ENCODE measurements around the gene SLIT3. TPM values are rescaled to one million over a fixed set of nuclear protein-coding genes. Genes with fewer than 3 reads are reported as not detected.

The SLIT3 gene
- total and polyA plus RNA-seq, 9 of the 15 experiments (the other 6 are each of a cell fraction or from before 2014, with no cell fraction given): 0.01 to 0.04 TPM; not detected in 7

- CTCF ChIA-PET (ENCODE audit: low intra/inter-chr PET ratio): no interaction called here
- Histone ChIP-seq H3K9ac (ENCODE audit: insufficient read depth in 1 of 2, low read depth in 2 of 2, low read length in 2 of 2) (no peak overlapping the region), H3K27me3 (ENCODE audit: control insufficient read depth in 2 of 2, insufficient read depth in 2 of 2, low read length in 2 of 2) (peaks cover 8 to 24% of the 10 kb centered on the region in 2 experiments; a peak in 3 of 5 replicates), H2AFZ (ENCODE audit: low read depth, low read length) (no peak overlapping the region), H3K79me2 (ENCODE audit: control insufficient read depth, insufficient read depth, low read length) (no peaks in the 10 kb centered on the region), H4K20me1 (replicated peaks; ENCODE audit: control insufficient read depth, insufficient read depth, low read length) (no peaks in the 10 kb centered on the region), H3K27ac (ENCODE audit: extremely low read depth, low read depth, low read length) (no peak overlapping the region), H3K9me3 (replicated peaks; ENCODE audit: control insufficient read depth, insufficient read depth, low read depth, low read length) (no peaks in the 10 kb centered on the region), H3K9me1 (ENCODE audit: control insufficient read depth, insufficient read depth, low read length) (no peaks in the 10 kb centered on the region), H3K4me2 (ENCODE audit: insufficient read depth, low read length) (no peak overlapping the region), H3K4me3 (no peak overlapping the region), H3K36me3 (ENCODE audit: control insufficient read depth, insufficient read depth, low read length) (no peaks in the 10 kb centered on the region), H3K4me1 (replicated peaks in 1 of 2; ENCODE audit: control insufficient read depth in 2 of 2, insufficient read depth in 2 of 2, low read length in 2 of 2) (no peaks in the 10 kb centered on the region; a peak in 1 of 5 replicates)
- no peak for TF ChIP-seq STAT6 (CRISPR knock-in tag; IDR thresholded peaks at IDR 0.05)
- TF ChIP-seq RNF2 (IDR thresholded peaks at IDR 0.05): no peak
- TF ChIP-seq FOXM1 (IDR thresholded peaks at IDR 0.05; ENCODE audit: low read depth): no peak
- TF ChIP-seq FOXM1 (CRISPR knock-in tag; IDR thresholded peaks at IDR 0.05; ENCODE audit: low read depth): no peak
- no peak for TF ChIP-seq SIRT6 (IDR thresholded peaks at IDR 0.05; ENCODE audit: low read depth, low read length)
- no peak for TF ChIP-seq SMAD1 (IDR thresholded peaks at IDR 0.05; ENCODE audit: low read depth, low read length, partially characterized antibody)
- TF ChIP-seq NFIX (CRISPR knock-in tag; IDR thresholded peaks at IDR 0.05; ENCODE audit: low read depth): no peak
- TF ChIP-seq ZBTB49 (CRISPR knock-in tag; IDR thresholded peaks at IDR 0.05; ENCODE audit: borderline replicate concordance): no peak
- TF ChIP-seq RBM17 (IDR thresholded peaks at IDR 0.05; ENCODE audit: borderline replicate concordance, low read depth, low read length): no peak
- TF ChIP-seq ZBTB2 (IDR thresholded peaks at IDR 0.05): no peak
- TF ChIP-seq MYNN (IDR thresholded peaks at IDR 0.05): no peak
- no peak for TF ChIP-seq MYNN (CRISPR knock-in tag; IDR thresholded peaks at IDR 0.05)
- TF ChIP-seq KHSRP (IDR thresholded peaks at IDR 0.05): no peak
- no peak for TF ChIP-seq ATF7 (IDR thresholded peaks at IDR 0.05)
- no peak for TF ChIP-seq ZC3H8 (IDR thresholded peaks at IDR 0.05)
- POLR2A ChIA-PET: no interaction called here
- no TSS peak for BruUV-seq (replicated peaks)
- FAIRE-seq: no peak
- 2% methylated on average over 11 of the region's 13 CpGs for WGBS (ENCODE audit: insufficient coverage, low coverage, missing lambda C conversion rate)
- ATAC-seq: no peak
- intact Hi-C loops (cut with micrococcal nuclease) (loop anchor here (10.0 kb wide), 1 partner anchor 189 kb away; no protein-coding TSS in a partner anchor), in situ Hi-C loops (cut with MboI) (no loop called here)
- no peak for DNase-seq (ENCODE audit: extremely low read depth in 1 of 4, low spot score in 3 of 4)
These were observed 615.4 kb downstream of the SLIT3 start for GRCh38 chr5:168685566-168685965.
